HG03520 (cell line): ENCODE results near the gene OGFOD3.
"Not testable (repeated sequence)": the region's sequence is repeated elsewhere in the genome, so short reads cannot be mapped to it uniquely, and the experiment has no call there.

ENCODE experiments used
- ATAC-seq: cut with Tn5 transposase; IDR thresholded peaks from one replicate; pipeline ENCODE4 v1.9.1; 2021; ENCODE audit warnings: mild to moderate bottlenecking, moderate library complexity; ENCODE audit not compliant: unreplicated experiment

The OGFOD3 gene

GRCh38 chr17:82435103-82435502 is 16.7 kb upstream of the OGFOD3 start:
- no peak for ATAC-seq

DNA sequence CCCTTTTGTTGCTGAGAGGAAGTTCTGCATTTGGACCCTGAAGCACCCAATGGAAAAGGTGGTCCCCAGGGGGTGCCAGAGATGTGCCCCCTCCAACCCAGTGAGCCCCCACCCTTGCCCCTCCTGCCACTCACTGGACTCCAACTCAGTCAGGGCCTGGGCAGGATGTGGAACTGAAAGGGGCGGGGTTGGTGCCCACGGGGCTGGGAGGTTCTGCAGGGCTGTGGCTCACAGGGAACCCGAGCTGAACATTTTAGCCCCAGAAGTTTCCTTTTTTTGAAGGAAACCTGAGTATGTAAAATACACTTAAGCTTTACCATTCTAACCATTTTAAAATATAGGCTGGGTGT is 15.8 kb upstream of the OGFOD3 start:
- no peak for ATAC-seq

GRCh38 chr17:82433560-82434215 is 15.3 kb upstream of the OGFOD3 start:
- no peak for ATAC-seq

- ATAC-seq, result no peak
Measured at GRCh38 chr17:82432017-82432416, 13.6 kb upstream of the OGFOD3 start.

DNA sequence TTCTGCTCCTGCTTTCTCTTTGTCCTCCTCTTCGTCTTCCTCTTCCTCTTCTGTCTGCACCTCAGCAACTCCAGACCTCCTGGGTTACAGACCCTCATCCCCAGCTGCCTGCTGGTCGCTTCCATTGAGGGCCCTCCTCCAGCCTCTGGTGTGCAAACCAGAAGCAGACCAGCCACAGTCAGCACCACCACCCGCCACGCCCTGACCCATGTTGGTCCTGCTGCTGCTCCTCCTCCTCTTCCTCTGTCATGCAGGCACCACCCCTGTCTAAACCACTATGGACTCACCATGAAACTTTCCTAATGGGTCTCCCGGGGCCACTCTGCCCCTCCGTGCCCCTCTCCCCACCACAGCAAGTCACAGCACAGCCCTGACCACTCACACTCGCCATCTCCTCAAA is 11.4 kb upstream of the OGFOD3 start:
- ATAC-seq, result no peak

DNA sequence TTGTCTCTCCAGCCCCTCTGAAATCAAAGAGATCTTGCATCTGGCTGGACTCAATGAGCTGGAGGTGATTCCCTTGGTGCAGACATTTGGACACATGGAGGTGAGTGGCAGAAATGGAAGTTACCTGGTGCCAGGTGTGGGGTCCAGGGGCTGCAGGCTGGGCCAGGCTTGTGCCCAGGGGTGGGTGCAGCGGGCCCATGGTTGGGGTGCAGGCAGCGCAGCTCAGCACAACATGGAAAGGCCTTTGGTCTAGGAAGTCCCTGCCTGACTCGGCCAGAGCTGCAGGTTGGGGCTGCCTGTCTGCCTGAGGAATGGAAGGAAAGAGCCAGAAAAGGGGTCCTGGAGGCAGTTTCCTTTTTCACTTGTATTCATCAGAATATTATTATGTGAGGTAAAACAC is 10.2 kb upstream of the OGFOD3 start:
- no peak for ATAC-seq

GRCh38 chr17:82424863-82425159 is 6.4 kb upstream of the OGFOD3 start:
- no peak for ATAC-seq

GRCh38 chr17:82424001-82424862 is 5.8 kb upstream of the OGFOD3 start:
- no peak for ATAC-seq

DNA sequence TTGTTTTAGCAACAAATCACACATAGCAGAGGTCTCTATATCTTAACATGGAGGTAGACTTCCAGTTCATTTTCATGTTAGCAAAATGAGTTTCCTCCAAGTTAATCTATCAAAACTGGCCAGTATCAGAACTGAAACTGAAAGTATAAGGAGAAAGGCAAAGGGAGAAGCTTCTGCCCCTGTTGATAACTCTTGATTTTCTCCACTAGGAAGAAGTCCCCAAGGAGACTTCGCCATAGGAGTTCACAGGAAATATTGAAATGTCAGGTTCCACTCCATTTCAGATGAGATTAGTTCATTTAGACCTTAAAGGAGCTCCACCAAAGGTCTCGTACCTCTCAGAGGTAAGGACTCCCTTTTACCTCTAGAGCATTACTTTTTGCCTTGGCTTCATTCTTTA is 1.2 kb upstream of the OGFOD3 start:
- ATAC-seq, result no peak

GRCh38 chr17:82416771-82417170 is 1.6 kb downstream of the OGFOD3 start:
- no peak for ATAC-seq

DNA sequence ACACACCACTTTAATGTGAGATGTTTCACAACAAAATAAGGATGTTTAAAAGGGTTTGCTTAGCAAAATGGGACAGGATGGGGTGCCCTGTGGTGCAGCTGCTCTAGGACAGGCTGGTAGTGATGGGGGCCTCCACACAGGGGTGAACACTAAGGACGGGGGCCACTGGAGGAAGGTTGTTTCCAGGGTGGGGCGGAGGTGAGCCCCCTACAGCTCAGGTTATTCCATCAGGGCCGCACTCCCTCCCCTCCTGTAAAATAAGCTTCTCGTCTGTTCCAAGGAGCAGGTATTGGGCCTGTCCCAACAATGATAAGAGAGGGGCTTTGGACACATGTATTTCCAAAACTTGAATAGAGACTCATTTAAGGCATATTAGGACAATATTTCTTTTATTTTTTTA is 2.1 kb downstream of the OGFOD3 start:
- ATAC-seq, result no peak

- no peak for ATAC-seq
Measured at GRCh38 chr17:82415786-82416185, 2.6 kb downstream of the OGFOD3 start.

- no peak for ATAC-seq
Measured at GRCh38 chr17:82415336-82415735, 3.0 kb downstream of the OGFOD3 start.

DNA sequence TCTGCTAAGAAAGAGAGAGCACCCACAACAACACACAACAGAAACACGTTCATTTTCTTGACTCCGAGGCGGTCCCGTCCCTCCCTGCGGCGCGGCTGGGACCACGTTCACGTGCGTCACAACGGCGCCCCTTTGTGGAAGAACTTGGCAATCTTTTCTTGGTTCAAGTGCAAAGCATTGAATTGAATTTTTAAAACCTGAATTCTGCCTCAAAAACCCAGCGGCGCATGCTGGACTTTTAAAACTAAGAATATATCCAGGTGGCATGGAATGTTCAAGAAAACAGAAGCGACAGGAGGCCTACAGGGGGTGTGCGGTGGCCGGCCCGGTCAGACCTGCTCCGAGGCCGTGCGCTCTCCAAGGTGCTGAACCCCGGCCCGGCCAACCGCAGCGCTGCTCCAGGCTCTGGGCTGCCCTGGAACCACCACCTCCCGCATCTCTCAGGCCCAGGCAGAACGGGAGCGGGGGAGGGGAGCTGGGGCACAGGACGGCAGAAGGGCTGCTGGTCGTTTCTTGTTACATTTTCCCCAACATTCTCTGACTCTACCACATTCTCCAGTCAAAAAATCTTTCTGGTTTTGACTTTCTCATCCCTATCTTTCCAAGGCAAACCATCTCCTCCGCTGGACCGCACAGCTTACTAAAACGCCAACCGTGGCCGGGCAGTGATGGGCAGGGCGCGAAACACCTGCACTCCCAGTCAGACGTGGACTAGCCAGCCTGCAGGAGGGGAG is 3.7 kb downstream of the OGFOD3 start:
- no peak for ATAC-seq

GRCh38 chr17:82412535-82413520 is 5.6 kb downstream of the OGFOD3 start:
- ATAC-seq, result no peak

DNA sequence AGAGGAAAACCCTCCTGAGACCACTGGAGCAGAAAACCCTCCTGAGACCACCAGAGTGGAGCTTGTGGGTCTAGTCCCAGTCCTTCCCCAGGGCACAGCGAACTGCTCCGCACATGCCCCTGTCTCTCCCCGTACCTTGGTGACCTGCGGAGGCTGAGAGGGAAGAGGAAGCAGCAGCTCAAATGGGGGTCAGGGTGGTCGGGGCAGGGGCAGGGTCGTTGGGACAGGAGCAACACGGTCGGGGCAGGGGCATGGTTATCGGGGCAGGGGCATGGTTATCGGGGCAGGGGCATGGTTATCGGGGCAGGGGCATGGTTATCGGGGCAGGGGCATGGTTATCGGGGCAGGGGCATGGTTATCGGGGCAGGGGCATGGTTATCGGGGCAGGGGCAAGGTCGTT is 6.3 kb downstream of the OGFOD3 start:
- ATAC-seq, result not testable (repeated sequence)

GRCh38 chr17:82411396-82412053 is 6.9 kb downstream of the OGFOD3 start:
- ATAC-seq, result no peak

GRCh38 chr17:82410014-82410716 is 8.2 kb downstream of the OGFOD3 start:
- no peak for ATAC-seq

- ATAC-seq, result no peak
Measured at GRCh38 chr17:82408938-82409318, 9.5 kb downstream of the OGFOD3 start.
